ENCODE measurements around the gene CPN1. TPM values are rescaled to one million over a fixed set of nuclear protein-coding genes. Genes with fewer than 3 reads are reported as not detected.

CPN1 gene
- total and polyA plus RNA-seq, 2 donors (not counting 3 experiments of a cell fraction or from before 2014, with no cell fraction given) = not detected

- no peak overlapping the region for H3K4me2 ChIP-seq (ENCODE audit: insufficient read depth, low read length)
- no peak overlapping the region for H3K4me3 ChIP-seq (replicated peaks in 1 of 3; ENCODE audit: insufficient read depth in 1 of 3, low read depth in 1 of 3, low read length in 3 of 3)
- ChIA-PET CTCF (no interaction called here), POLR2A (no interaction called here)
- no peak for TF ChIP-seq EZH2 (IDR thresholded peaks at IDR 0.05; ENCODE audit: borderline replicate concordance, low read depth, low read length, severe bottlenecking)
- TF ChIP-seq MYC (IDR thresholded peaks at IDR 0.05; ENCODE audit: low read depth, low read length) = no peak
- TF ChIP-seq FOS (IDR thresholded peaks at IDR 0.05; ENCODE audit: borderline replicate concordance, insufficient read depth, low read length) = no peak
- TF ChIP-seq CTCF (IDR thresholded peaks at IDR 0.05; ENCODE audit: extremely low read depth in 1 of 2, insufficient read depth in 1 of 2, low read depth in 1 of 2, low read length in 2 of 2) = no peak
- no peak for TF ChIP-seq GATA2 (IDR thresholded peaks at IDR 0.05; ENCODE audit: insufficient read depth, insufficient read length, low read depth, low read length)
- no peak for TF ChIP-seq POLR2A (IDR thresholded peaks at IDR 0.05; ENCODE audit: low read depth, low read length)
- DNase-seq (ENCODE audit: low read depth, low spot score) (no peak), FAIRE-seq (no peak)
- H2AFZ ChIP-seq (ENCODE audit: low read depth, low read length) = no peak overlapping the region
- BruUV-seq (replicated peaks) = no TSS peak
- H3K36me3 ChIP-seq (ENCODE audit: control insufficient read depth in 2 of 2, extremely low read depth in 1 of 2, insufficient read depth in 2 of 2, low read length in 2 of 2) = no peaks in the 10 kb centered on the region
- H3K27me3 ChIP-seq (ENCODE audit: control insufficient read depth in 2 of 2, insufficient read depth in 2 of 2, low read length in 2 of 2) = peaks cover 0 to 5% of the 10 kb centered on the region in 2 experiments
- intact Hi-C loops (cut with micrococcal nuclease) (no loop called here), dilution Hi-C loops (cut with MboI; ENCODE audit: extremely low pct_ligation_motif_present, low sequenced_read_pairs) (no loop called here)
- no peak overlapping the region for H3K9ac ChIP-seq (replicated peaks; ENCODE audit: extremely low read depth, insufficient read depth, low read length)
- H3K4me1 ChIP-seq (ENCODE audit: control insufficient read depth, extremely low read depth, insufficient read depth, low read length) = no peaks in the 10 kb centered on the region
- H4K20me1 ChIP-seq (replicated peaks; ENCODE audit: control insufficient read depth, extremely low read depth, insufficient read depth, low read length) = no peaks in the 10 kb centered on the region
- no peaks in the 10 kb centered on the region for H3K9me1 ChIP-seq (replicated peaks; ENCODE audit: control insufficient read depth, extremely low read depth, insufficient read depth, low read length)
- no peak overlapping the region for H3K27ac ChIP-seq (ENCODE audit: insufficient read depth, low read depth, low read length)
- no peaks in the 10 kb centered on the region for H3K9me3 ChIP-seq (replicated peaks; ENCODE audit: control insufficient read depth, insufficient read depth, low read length)
- H3K79me2 ChIP-seq (ENCODE audit: control insufficient read depth, insufficient read depth, low read length) = no peaks in the 10 kb centered on the region
Observed at GRCh38 chr10:100071529-100071928, 10.1 kb downstream of the CPN1 start.

- POLR2A ChIA-PET = no interaction called here
- H3K9me1 ChIP-seq (replicated peaks; ENCODE audit: control insufficient read depth, extremely low read depth, insufficient read depth, low read length) = no peaks in the 10 kb centered on the region
- DNase-seq (ENCODE audit: low read depth, low spot score) = no peak
- H3K36me3 ChIP-seq (ENCODE audit: control insufficient read depth in 2 of 2, extremely low read depth in 1 of 2, insufficient read depth in 2 of 2, low read length in 2 of 2) = no peaks in the 10 kb centered on the region
- no peaks in the 10 kb centered on the region for H3K9me3 ChIP-seq (replicated peaks; ENCODE audit: control insufficient read depth, insufficient read depth, low read length)
- no peaks in the 10 kb centered on the region for H3K79me2 ChIP-seq (ENCODE audit: control insufficient read depth, insufficient read depth, low read length)
- dilution Hi-C loops (cut with MboI; ENCODE audit: extremely low pct_ligation_motif_present, low sequenced_read_pairs) = no loop called here
- no peaks in the 10 kb centered on the region for H4K20me1 ChIP-seq (replicated peaks; ENCODE audit: control insufficient read depth, extremely low read depth, insufficient read depth, low read length)
- H3K27ac ChIP-seq (ENCODE audit: insufficient read depth, low read depth, low read length) = no peak overlapping the region
- no peak overlapping the region for H3K4me2 ChIP-seq (ENCODE audit: insufficient read depth, low read length)
- TF ChIP-seq CTCF (IDR thresholded peaks at IDR 0.05; ENCODE audit: extremely low read depth in 1 of 2, insufficient read depth in 1 of 2, low read depth in 1 of 2, low read length in 2 of 2) (no peak), JUN (IDR thresholded peaks at IDR 0.05; ENCODE audit: borderline replicate concordance, insufficient read depth, insufficient read length, low read depth) (no peak), POLR2A (IDR thresholded peaks at IDR 0.05; ENCODE audit: low read depth, low read length) (no peak)
- peaks cover 8 to 16% of the 10 kb centered on the region in 2 experiments for H3K27me3 ChIP-seq (ENCODE audit: control insufficient read depth in 2 of 2, insufficient read depth in 2 of 2, low read length in 2 of 2)
- BruUV-seq (replicated peaks) = no TSS peak
- no peak overlapping the region for H3K4me3 ChIP-seq (replicated peaks in 1 of 3; ENCODE audit: insufficient read depth in 1 of 3, low read depth in 1 of 3, low read length in 3 of 3)
- no peak overlapping the region for H3K9ac ChIP-seq (replicated peaks; ENCODE audit: extremely low read depth, insufficient read depth, low read length)
- H3K4me1 ChIP-seq (ENCODE audit: control insufficient read depth, extremely low read depth, insufficient read depth, low read length) = no peaks in the 10 kb centered on the region
- CTCF ChIA-PET = no interaction called here
- FAIRE-seq = no peak
- intact Hi-C loops (cut with micrococcal nuclease) = no loop called here
- H2AFZ ChIP-seq (ENCODE audit: low read depth, low read length) = no peak overlapping the region
Observed at GRCh38 chr10:100067466-100067865, 14.2 kb downstream of the CPN1 start.
